ENCODE results near the gene STARD13. TPM values are rescaled to one million over a fixed set of nuclear protein-coding genes. Genes with fewer than 3 reads are reported as not detected.

STARD13 gene
- total RNA-seq, 1 experiment from 2014 or later = 35.1 TPM

GRCh38 chr13:33110713-33111413, 174.7 kb downstream of the STARD13 start:
- Histone ChIP-seq H3K4me3 (no peak overlapping the region), H3K27ac (no peak overlapping the region)

GRCh38 chr13:33110386-33110712, 175.2 kb downstream of the STARD13 start:
- Histone ChIP-seq H3K36me3 (peaks cover 84% of the 10 kb centered on the region), H3K4me1 (no peaks in the 10 kb centered on the region), H3K4me3 (no peak overlapping the region), H3K9me3 (replicated peaks) (no peaks in the 10 kb centered on the region), H3K27me3 (no peaks in the 10 kb centered on the region), H3K27ac (no peak overlapping the region)
- DNase-seq = peak in 1 of 2 experiments; percentile 23

More at GRCh38 chr13:33110713-33111413, 174.7 kb downstream of the STARD13 start:
- no peaks in the 10 kb centered on the region for H3K27me3 ChIP-seq
- no peak for DNase-seq
- peaks cover 86% of the 10 kb centered on the region for H3K36me3 ChIP-seq
- no peaks in the 10 kb centered on the region for H3K4me1 ChIP-seq
- H3K9me3 ChIP-seq (replicated peaks) = no peaks in the 10 kb centered on the region

GRCh38 chr13:33109801-33110200, 175.8 kb downstream of the STARD13 start:
- Histone ChIP-seq H3K9me3 (replicated peaks) (no peaks in the 10 kb centered on the region), H3K4me1 (no peaks in the 10 kb centered on the region), H3K4me3 (no peak overlapping the region), H3K36me3 (peaks cover 85% of the 10 kb centered on the region), H3K27ac (no peak overlapping the region), H3K27me3 (no peaks in the 10 kb centered on the region)
- peak; percentile 23 to 37 for DNase-seq

- Histone ChIP-seq H3K27me3 (no peaks in the 10 kb centered on the region), H3K27ac (no peak overlapping the region), H3K4me1 (no peaks in the 10 kb centered on the region), H3K4me3 (no peak overlapping the region), H3K9me3 (replicated peaks) (no peaks in the 10 kb centered on the region), H3K36me3 (peaks cover 84% of the 10 kb centered on the region)
- no peak for DNase-seq
These were observed 176.3 kb downstream of the STARD13 start for GRCh38 chr13:33109271-33109697.

GRCh38 chr13:33108620-33109019, 176.9 kb downstream of the STARD13 start:
- H3K27me3 ChIP-seq = no peaks in the 10 kb centered on the region
- no peak overlapping the region for H3K4me3 ChIP-seq
- no peak for DNase-seq
- H3K27ac ChIP-seq = no peak overlapping the region
- H3K4me1 ChIP-seq = no peaks in the 10 kb centered on the region
- peaks cover 79% of the 10 kb centered on the region for H3K36me3 ChIP-seq
- H3K9me3 ChIP-seq (replicated peaks) = no peaks in the 10 kb centered on the region

- no peaks in the 10 kb centered on the region for H3K4me1 ChIP-seq
- no peak overlapping the region for H3K4me3 ChIP-seq
- no peaks in the 10 kb centered on the region for H3K27me3 ChIP-seq
- DNase-seq = no peak
- H3K9me3 ChIP-seq (replicated peaks) = no peaks in the 10 kb centered on the region
- H3K36me3 ChIP-seq = peaks cover 70% of the 10 kb centered on the region
- H3K27ac ChIP-seq = no peak overlapping the region
These were observed 178.2 kb downstream of the STARD13 start for GRCh38 chr13:33107361-33107760.

GRCh38 chr13:33106656-33107360, 178.7 kb downstream of the STARD13 start:
- Histone ChIP-seq H3K9me3 (replicated peaks) (no peaks in the 10 kb centered on the region), H3K4me3 (no peak overlapping the region), H3K27me3 (no peaks in the 10 kb centered on the region), H3K36me3 (peaks cover 67% of the 10 kb centered on the region), H3K27ac (no peak overlapping the region), H3K4me1 (no peaks in the 10 kb centered on the region)
- DNase-seq = no peak

GRCh38 chr13:33105387-33106005, 180.1 kb downstream of the STARD13 start:
- no peak overlapping the region for H3K4me3 ChIP-seq
- no peaks in the 10 kb centered on the region for H3K9me3 ChIP-seq (replicated peaks)
- peaks cover 55% of the 10 kb centered on the region for H3K36me3 ChIP-seq
- no peaks in the 10 kb centered on the region for H3K27me3 ChIP-seq
- H3K27ac ChIP-seq = no peak overlapping the region
- no peaks in the 10 kb centered on the region for H3K4me1 ChIP-seq
- no peak for DNase-seq

- Histone ChIP-seq H3K4me3 (no peak overlapping the region), H3K4me1 (no peaks in the 10 kb centered on the region), H3K9me3 (replicated peaks) (peaks cover 3% of the 10 kb centered on the region; the same call in 1 of the 2 replicates), H3K27me3 (no peaks in the 10 kb centered on the region), H3K27ac (no peak overlapping the region), H3K36me3 (peaks cover 39% of the 10 kb centered on the region)
- DNase-seq = no peak
These were observed 182.1 kb downstream of the STARD13 start for GRCh38 chr13:33103457-33103856.

GRCh38 chr13:33101835-33102234, 183.7 kb downstream of the STARD13 start:
- H3K36me3 ChIP-seq = peaks cover 26% of the 10 kb centered on the region
- no peak overlapping the region for H3K4me3 ChIP-seq
- DNase-seq = no peak
- H3K27ac ChIP-seq = no peak overlapping the region
- peaks cover 8% of the 10 kb centered on the region; the same call in 1 of the 2 replicates for H3K9me3 ChIP-seq (replicated peaks)
- H3K27me3 ChIP-seq = no peaks in the 10 kb centered on the region
- H3K4me1 ChIP-seq = no peaks in the 10 kb centered on the region

- Histone ChIP-seq H3K27ac (no peak overlapping the region), H3K36me3 (peaks cover 18% of the 10 kb centered on the region), H3K4me3 (no peak overlapping the region), H3K27me3 (no peaks in the 10 kb centered on the region), H3K9me3 (replicated peaks) (peaks cover 8% of the 10 kb centered on the region; the same call in 1 of the 2 replicates), H3K4me1 (no peaks in the 10 kb centered on the region)
- no peak for DNase-seq
These were observed 184.7 kb downstream of the STARD13 start for GRCh38 chr13:33100886-33101285.

- no peaks in the 10 kb centered on the region for H3K27me3 ChIP-seq
- H3K4me3 ChIP-seq = no peak overlapping the region
- H3K9me3 ChIP-seq (replicated peaks) = peaks cover 8% of the 10 kb centered on the region; the same call in 1 of the 2 replicates
- no peaks in the 10 kb centered on the region for H3K4me1 ChIP-seq
- peaks cover 10% of the 10 kb centered on the region for H3K36me3 ChIP-seq
- H3K27ac ChIP-seq = no peak overlapping the region
- DNase-seq = no peak
These were observed 185.7 kb downstream of the STARD13 start for GRCh38 chr13:33099860-33100259.

- H3K27ac ChIP-seq = no peak overlapping the region
- H3K9me3 ChIP-seq (replicated peaks) = peaks cover 8% of the 10 kb centered on the region; the same call in 1 of the 2 replicates
- no peak for DNase-seq
- no peaks in the 10 kb centered on the region for H3K4me1 ChIP-seq
- no peaks in the 10 kb centered on the region for H3K36me3 ChIP-seq
- H3K4me3 ChIP-seq = no peak overlapping the region
- H3K27me3 ChIP-seq = no peaks in the 10 kb centered on the region
These were observed 188.5 kb downstream of the STARD13 start for GRCh38 chr13:33096886-33097605.

- Histone ChIP-seq H3K9me3 (replicated peaks) (no peaks in the 10 kb centered on the region), H3K27ac (no peak overlapping the region), H3K4me1 (peaks cover 9% of the 10 kb centered on the region), H3K36me3 (no peaks in the 10 kb centered on the region), H3K4me3 (no peak overlapping the region), H3K27me3 (no peaks in the 10 kb centered on the region)
- DNase-seq = no peak
These were observed 193.2 kb downstream of the STARD13 start for GRCh38 chr13:33092073-33092987.

Measured in SJCRH30 (cell line).